CD4-positive, alpha-beta T cell treated with Interleukin-4 for 4 hours (primary cell): Measurements from ENCODE around the gene MRFAP1.
A peak's percentile ranks its signal among the peaks of the same experiment; 100 is the strongest.

Experiments
- DNase-seq: peaks from one replicate; pipeline ENCODE4 v3.0.0-alpha.2; 2020

MRFAP1 gene

GRCh38 chr4:6640292-6641163 is at the start of gene MRFAP1:
TSS of gene MRFAP1 (plus strand) at chr4:6640685. CDS start at chr4:6640863, 178 bp downstream.
- DNase-seq, result peak; percentile 95

GRCh38 chr4:6591313-6591712 is 49.2 kb upstream of the MRFAP1 start:
- no peak for DNase-seq

- no peak for DNase-seq
These were observed 48.7 kb upstream of the MRFAP1 start for GRCh38 chr4:6591781-6592180.

- no peak for DNase-seq
These were observed 47.5 kb upstream of the MRFAP1 start for GRCh38 chr4:6592804-6593563.

- DNase-seq, result no peak
These were observed 46.1 kb upstream of the MRFAP1 start for GRCh38 chr4:6594341-6594740.

- no peak for DNase-seq
These were observed 45.6 kb upstream of the MRFAP1 start for GRCh38 chr4:6594826-6595355.

GRCh38 chr4:6595897-6596537 is 44.5 kb upstream of the MRFAP1 start:
- DNase-seq, result no peak

GRCh38 chr4:6596948-6597347 is 43.5 kb upstream of the MRFAP1 start:
- no peak for DNase-seq

GRCh38 chr4:6598127-6598526 is 42.4 kb upstream of the MRFAP1 start:
- no peak for DNase-seq

- no peak for DNase-seq
These were observed 41.8 kb upstream of the MRFAP1 start for GRCh38 chr4:6598641-6599040.

GRCh38 chr4:6601661-6602250 is 38.7 kb upstream of the MRFAP1 start:
- no peak for DNase-seq

- no peak for DNase-seq
These were observed 38.2 kb upstream of the MRFAP1 start for GRCh38 chr4:6602289-6602688.

- DNase-seq, result no peak
These were observed 37.4 kb upstream of the MRFAP1 start for GRCh38 chr4:6603128-6603527.

- DNase-seq, result no peak
These were observed 35.4 kb upstream of the MRFAP1 start for GRCh38 chr4:6605114-6605513.

- no peak for DNase-seq
These were observed 34.9 kb upstream of the MRFAP1 start for GRCh38 chr4:6605605-6606004.

GRCh38 chr4:6606465-6607235 is 33.8 kb upstream of the MRFAP1 start:
- no peak for DNase-seq

GRCh38 chr4:6607368-6608055 is 33.0 kb upstream of the MRFAP1 start:
- DNase-seq, result no peak

- no peak for DNase-seq
These were observed 31.6 kb upstream of the MRFAP1 start for GRCh38 chr4:6608758-6609414.

- DNase-seq, result no peak
These were observed 30.9 kb upstream of the MRFAP1 start for GRCh38 chr4:6609415-6610079.

- DNase-seq, result no peak
These were observed 29.5 kb upstream of the MRFAP1 start for GRCh38 chr4:6610856-6611430.
